ENCODE results near the gene TRIM28. TPM values are rescaled to one million over a fixed set of nuclear protein-coding genes. Genes with fewer than 3 reads are reported as not detected.

The TRIM28 gene
- total and polyA plus RNA-seq, 2 donors (not counting 3 experiments of a cell fraction or from before 2014, with no cell fraction given): 429 to 521 TPM

- FAIRE-seq: no peak
- H3K9ac ChIP-seq (replicated peaks; ENCODE audit: extremely low read depth, insufficient read depth, low read length): no peak overlapping the region
- dilution Hi-C loops (cut with MboI; ENCODE audit: extremely low pct_ligation_motif_present, low sequenced_read_pairs) (no loop called here), intact Hi-C loops (cut with micrococcal nuclease) (no loop called here)
- H2AFZ ChIP-seq (ENCODE audit: low read depth, low read length): no peak overlapping the region
- POLR2A ChIA-PET: interaction anchor here (0.6 kb wide), 1 partner anchor 25 kb away, joined by 5 read pairs; no protein-coding TSS in a partner anchor
- H3K9me3 ChIP-seq (replicated peaks; ENCODE audit: control insufficient read depth, insufficient read depth, low read length): no peaks in the 10 kb centered on the region
- peaks cover 47% of the 10 kb centered on the region for H3K79me2 ChIP-seq (ENCODE audit: control insufficient read depth, insufficient read depth, low read length)
- no peaks in the 10 kb centered on the region for H3K9me1 ChIP-seq (replicated peaks; ENCODE audit: control insufficient read depth, extremely low read depth, insufficient read depth, low read length)
- no peak for DNase-seq (ENCODE audit: low read depth, low spot score)
- no peak overlapping the region for H3K27ac ChIP-seq (ENCODE audit: insufficient read depth, low read depth, low read length)
- H3K4me2 ChIP-seq (ENCODE audit: insufficient read depth, low read length): no peak overlapping the region
- H4K20me1 ChIP-seq (replicated peaks; ENCODE audit: control insufficient read depth, extremely low read depth, insufficient read depth, low read length): peaks cover 4% of the 10 kb centered on the region
- no peak for TF ChIP-seq MYC (IDR thresholded peaks at IDR 0.05; ENCODE audit: low read depth, low read length)
- TF ChIP-seq POLR2A (IDR thresholded peaks at IDR 0.05; ENCODE audit: low read depth, low read length): no peak
- TF ChIP-seq JUN (IDR thresholded peaks at IDR 0.05; ENCODE audit: borderline replicate concordance, insufficient read depth, insufficient read length, low read depth): no peak
- TF ChIP-seq FOS (IDR thresholded peaks at IDR 0.05; ENCODE audit: borderline replicate concordance, insufficient read depth, low read length): no peak
- TF ChIP-seq CTCF (IDR thresholded peaks at IDR 0.05; ENCODE audit: extremely low read depth in 1 of 2, insufficient read depth in 1 of 2, low read depth in 1 of 2, low read length in 2 of 2): no peak
- no peak for TF ChIP-seq EZH2 (IDR thresholded peaks at IDR 0.05; ENCODE audit: borderline replicate concordance, low read depth, low read length, severe bottlenecking)
- TF ChIP-seq POLR2AphosphoS5 (IDR thresholded peaks at IDR 0.05; ENCODE audit: insufficient read depth, low read depth, low read length): no peak
- TF ChIP-seq GATA2 (IDR thresholded peaks at IDR 0.05; ENCODE audit: insufficient read depth, insufficient read length, low read depth, low read length): no peak
- no peak for TF ChIP-seq MAX (IDR thresholded peaks at IDR 0.05; ENCODE audit: insufficient read depth, insufficient read length)
- H3K4me1 ChIP-seq (ENCODE audit: control insufficient read depth, extremely low read depth, insufficient read depth, low read length): peaks cover 25% of the 10 kb centered on the region
- no peak overlapping the region for H3K4me3 ChIP-seq (replicated peaks in 1 of 3; ENCODE audit: insufficient read depth in 1 of 3, low read depth in 1 of 3, low read length in 3 of 3)
- CTCF ChIA-PET: interaction anchor here (1.4 kb wide), 1 partner anchor 30 kb away, joined by 6 read pairs; the partner anchor contains the start of gene ZBTB45
- H3K36me3 ChIP-seq (ENCODE audit: control insufficient read depth in 2 of 2, extremely low read depth in 1 of 2, insufficient read depth in 2 of 2, low read length in 2 of 2): peaks cover 14 to 50% of the 10 kb centered on the region in 2 experiments
- H3K27me3 ChIP-seq (ENCODE audit: control insufficient read depth in 2 of 2, insufficient read depth in 2 of 2, low read length in 2 of 2): no peaks in the 10 kb centered on the region
- BruUV-seq (replicated peaks): TSS peak; percentile 19
Measured at GRCh38 chr19:58549664-58550361, 5.9 kb downstream of the TRIM28 start.
